NCI-H2196 treated with DMSO at 0.1 percent for 48 hours (cell line): ENCODE measurements around the gene ZNF195.
"Not testable (repeated sequence)": the region's sequence is repeated elsewhere in the genome, so short reads cannot be mapped to it uniquely, and the experiment has no call there.

Source experiments
- DNase-seq: peaks from one replicate; lab custom pipeline; 2025; ENCODE audit not compliant: unreplicated experiment; lab: John Stamatoyannopoulos, UW

The ZNF195 gene

GRCh38 chr11:3378426-3379423 is at the start of gene ZNF195:
ZNF195 (minus strand) TSS chr11:3379146; CDS start chr11:3379040, 106 bp downstream.
- DNase-seq = peak; percentile 96

GRCh38 chr11:3428076-3428475 is 49.1 kb upstream of the ZNF195 start:
- DNase-seq = not testable (repeated sequence)

- not testable (repeated sequence) for DNase-seq
Measured at GRCh38 chr11:3426541-3426940, 47.6 kb upstream of the ZNF195 start.

GRCh38 chr11:3423928-3424327 is 45.0 kb upstream of the ZNF195 start:
- not testable (repeated sequence) for DNase-seq

GRCh38 chr11:3423138-3423731 is 44.3 kb upstream of the ZNF195 start:
- DNase-seq = not testable (repeated sequence)

GRCh38 chr11:3422380-3423137 is 43.6 kb upstream of the ZNF195 start:
- DNase-seq = peak; percentile 95

- DNase-seq = not testable (repeated sequence)
Measured at GRCh38 chr11:3421608-3422379, 42.8 kb upstream of the ZNF195 start.

- DNase-seq = not testable (repeated sequence)
Measured at GRCh38 chr11:3420281-3421042, 41.5 kb upstream of the ZNF195 start.

GRCh38 chr11:3419496-3419895 is 40.5 kb upstream of the ZNF195 start:
- DNase-seq = not testable (repeated sequence)

GRCh38 chr11:3417047-3417446 is 38.1 kb upstream of the ZNF195 start:
- DNase-seq = peak; percentile 21

GRCh38 chr11:3415301-3415700 is 36.4 kb upstream of the ZNF195 start:
- not testable (repeated sequence) for DNase-seq

- not testable (repeated sequence) for DNase-seq
Measured at GRCh38 chr11:3413666-3414065, 34.7 kb upstream of the ZNF195 start.

GRCh38 chr11:3412837-3413236 is 33.9 kb upstream of the ZNF195 start:
- DNase-seq = no peak

GRCh38 chr11:3408722-3409121 is 29.8 kb upstream of the ZNF195 start:
- DNase-seq = not testable (repeated sequence)

- DNase-seq = not testable (repeated sequence)
Measured at GRCh38 chr11:3408058-3408605, 29.2 kb upstream of the ZNF195 start.

GRCh38 chr11:3406937-3407336 is 28.0 kb upstream of the ZNF195 start:
- not testable (repeated sequence) for DNase-seq

GRCh38 chr11:3406223-3406875 is 27.4 kb upstream of the ZNF195 start:
- DNase-seq = not testable (repeated sequence)

GRCh38 chr11:3404076-3404925 is 25.4 kb upstream of the ZNF195 start:
- DNase-seq = not testable (repeated sequence)
